AG04450 (cell line): Measurements from ENCODE around the gene HS6ST2. TPM values are rescaled to one million over a fixed set of nuclear protein-coding genes. Genes with fewer than 3 reads are reported as not detected.
"Not testable (repeated sequence)": the region's sequence is repeated elsewhere in the genome, so short reads cannot be mapped to it uniquely, and the experiment has no call there.

ENCODE experiments used
- CTCF ChIA-PET: fragments of 300-600, 350-600 bp; formaldehyde crosslinking; extraction: SDS; loops from one replicate; lab custom pipeline; 2022; ENCODE audit warnings: antibody characterized with exemption, inconsistent platforms; lab: Charles Lee
- POLR2A ChIA-PET: fragments of 350-600 bp; formaldehyde crosslinking; extraction: SDS; loops from one replicate; lab custom pipeline; 2021; ENCODE audit warnings: antibody characterized with exemption, inconsistent platforms; lab: Yijun Ruan, JAX
- DNase-seq: peaks from one replicate; pipeline ENCODE4 v3.0.0-alpha.2; 2011; ENCODE audit warnings: low read depth, low spot score
- H3K27ac ChIP-seq: one replicate; pipeline ENCODE4 v1.5.1; 2012; ENCODE audit warnings: low read depth, low read length, control low read depth
- H3K27me3 ChIP-seq: one replicate; pipeline ENCODE4 v1.6.0; 2012; ENCODE audit warnings: low read length; ENCODE audit not compliant: control insufficient read depth, insufficient read depth
- H3K4me3 ChIP-seq: 2 replicates; pipeline ENCODE4 v1.5.1; 2011; ENCODE audit warnings: mild to moderate bottlenecking, low read depth, low read length, control low read depth
- H3K9me3 ChIP-seq: 2 replicates; pipeline ENCODE4 v1.5.1; 2012; ENCODE audit warnings: low read length; ENCODE audit not compliant: control insufficient read depth, insufficient read depth
- polyA plus RNA-seq: library from polyadenylated mRNA; depleted of rRNA; stranded (reverse); fragments of >200 nt; gene quantifications from 2 replicates; pipeline ENCODE4 v1.2.3, GENCODE V29; 2011
- TF ChIP-seq, protein P1 (sequence below): IDR thresholded peaks from 2 replicates; pipeline ENCODE4 v1.5.1; 2011; ENCODE audit warnings: low read depth, low read length, control low read depth, inconsistent platforms

Gene HS6ST2
- polyA plus RNA-seq, 1 experiment, result not detected

DNA sequence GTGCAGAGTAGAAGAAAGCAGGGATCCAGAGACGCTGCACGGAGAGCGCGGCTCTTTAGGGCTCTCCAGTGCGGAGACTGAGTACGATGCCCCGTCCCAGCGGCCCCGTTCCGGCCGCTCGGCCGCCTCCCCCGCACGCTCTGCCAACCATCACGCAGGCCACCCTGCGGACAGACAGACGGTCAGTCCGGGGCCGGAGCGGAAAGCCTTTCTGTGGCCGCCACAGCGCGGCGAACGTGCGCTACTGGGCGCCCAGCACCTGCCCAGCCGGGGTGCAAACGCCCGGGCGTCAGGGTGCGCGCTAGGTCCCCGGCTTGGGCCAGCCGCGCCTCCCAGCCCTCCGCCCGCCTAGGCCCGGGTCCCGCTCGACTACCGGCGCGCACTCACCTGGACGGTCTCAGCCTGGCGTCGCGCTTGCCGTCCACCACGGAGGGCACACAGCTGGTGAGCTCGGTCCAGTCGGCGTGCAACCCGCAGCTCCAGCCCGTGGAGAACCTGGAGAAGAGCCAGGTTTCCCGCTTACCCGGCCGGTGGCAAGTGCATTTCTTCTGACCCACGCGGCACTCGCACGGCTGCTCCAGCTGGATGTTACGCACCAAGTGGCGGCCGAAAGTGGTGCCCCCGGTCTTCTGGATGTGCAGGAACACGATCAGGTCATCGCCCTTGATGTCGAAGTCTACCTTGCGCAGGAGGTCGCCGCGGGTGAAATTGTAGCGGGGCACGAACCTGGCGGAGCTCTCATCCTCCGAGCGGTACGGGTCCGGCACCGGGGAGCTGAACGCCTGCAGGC is 1.8 kb downstream of the HS6ST2 start:
- TF ChIP-seq, protein P1, sequence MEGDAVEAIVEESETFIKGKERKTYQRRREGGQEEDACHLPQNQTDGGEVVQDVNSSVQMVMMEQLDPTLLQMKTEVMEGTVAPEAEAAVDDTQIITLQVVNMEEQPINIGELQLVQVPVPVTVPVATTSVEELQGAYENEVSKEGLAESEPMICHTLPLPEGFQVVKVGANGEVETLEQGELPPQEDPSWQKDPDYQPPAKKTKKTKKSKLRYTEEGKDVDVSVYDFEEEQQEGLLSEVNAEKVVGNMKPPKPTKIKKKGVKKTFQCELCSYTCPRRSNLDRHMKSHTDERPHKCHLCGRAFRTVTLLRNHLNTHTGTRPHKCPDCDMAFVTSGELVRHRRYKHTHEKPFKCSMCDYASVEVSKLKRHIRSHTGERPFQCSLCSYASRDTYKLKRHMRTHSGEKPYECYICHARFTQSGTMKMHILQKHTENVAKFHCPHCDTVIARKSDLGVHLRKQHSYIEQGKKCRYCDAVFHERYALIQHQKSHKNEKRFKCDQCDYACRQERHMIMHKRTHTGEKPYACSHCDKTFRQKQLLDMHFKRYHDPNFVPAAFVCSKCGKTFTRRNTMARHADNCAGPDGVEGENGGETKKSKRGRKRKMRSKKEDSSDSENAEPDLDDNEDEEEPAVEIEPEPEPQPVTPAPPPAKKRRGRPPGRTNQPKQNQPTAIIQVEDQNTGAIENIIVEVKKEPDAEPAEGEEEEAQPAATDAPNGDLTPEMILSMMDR, result no peak
- Histone ChIP-seq H3K9me3 (no peaks in the 10 kb centered on the region), H3K27ac (no peak overlapping the region), H3K27me3 (peaks cover 5% of the 10 kb centered on the region), H3K4me3 (no peak overlapping the region)
- CTCF ChIA-PET, result no interaction called here
- POLR2A ChIA-PET, result no interaction called here
- no peak for DNase-seq

DNA sequence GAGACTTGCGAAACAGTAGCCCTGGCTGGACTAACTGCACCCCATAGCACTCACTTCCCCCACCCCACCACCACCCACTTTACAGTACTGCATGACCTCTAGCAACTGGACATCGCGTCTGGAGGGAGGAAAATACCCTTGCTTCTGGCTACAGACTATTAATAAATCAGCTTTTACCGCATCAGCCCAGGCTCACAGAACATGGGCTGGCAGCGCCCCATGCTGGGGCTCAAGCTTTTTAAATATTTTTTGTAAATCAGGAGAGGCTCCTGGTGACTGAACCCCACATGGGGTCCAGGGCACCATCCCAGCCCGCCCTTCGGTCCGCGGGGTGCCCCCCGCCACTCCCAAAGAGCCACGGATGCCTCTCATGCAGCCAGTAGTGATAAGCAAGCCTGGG is 2.7 kb downstream of the HS6ST2 start:
- Histone ChIP-seq H3K27ac (no peak overlapping the region), H3K9me3 (no peaks in the 10 kb centered on the region), H3K4me3 (no peak overlapping the region), H3K27me3 (peaks cover 5% of the 10 kb centered on the region)
- ChIA-PET POLR2A (interaction anchor here (0.7 kb wide), 1 partner anchor 1275 kb away, joined by 7 read pairs; no protein-coding TSS in a partner anchor), CTCF (no interaction called here)
- no peak for DNase-seq
- TF ChIP-seq, protein P1, result no peak

DNA sequence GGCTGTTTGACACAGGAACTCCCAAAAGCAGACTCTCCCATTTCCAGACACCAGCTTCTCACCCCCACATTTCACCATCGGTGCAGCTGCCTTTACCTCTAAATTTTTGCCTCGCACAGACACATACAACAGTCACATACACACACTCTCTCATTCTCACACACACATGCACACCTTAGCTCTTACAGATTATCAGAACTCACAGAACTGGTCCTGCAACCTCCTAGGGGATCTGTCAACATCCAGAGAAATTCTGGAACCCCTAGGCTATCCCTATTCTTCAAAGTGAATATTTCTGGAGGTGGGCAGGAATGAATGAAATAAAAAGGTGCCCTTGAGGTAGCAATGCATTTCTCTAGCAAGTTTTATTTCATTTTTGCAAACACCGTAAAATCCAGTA is 4.1 kb downstream of the HS6ST2 start:
- POLR2A ChIA-PET, result no interaction called here

DNA sequence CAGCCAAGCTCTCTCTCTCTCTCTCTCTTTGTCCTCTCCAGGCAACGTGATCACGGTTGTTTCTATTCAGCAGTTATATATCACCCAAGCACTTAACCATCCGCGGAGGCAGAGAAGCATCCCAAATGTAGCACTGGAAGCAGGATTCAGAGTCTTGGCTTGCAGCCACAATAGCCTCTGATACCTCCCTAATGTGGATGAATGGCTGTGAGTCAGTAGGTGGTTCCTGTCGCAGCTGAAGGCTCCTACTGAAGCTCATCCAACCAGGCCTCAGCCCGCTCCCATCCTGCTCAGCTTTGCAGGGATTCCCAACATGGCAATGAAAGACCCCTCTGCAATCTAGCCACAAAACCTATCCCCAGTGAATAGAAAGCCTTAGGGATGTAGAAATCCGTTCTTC is 5.1 kb downstream of the HS6ST2 start:
- ChIA-PET POLR2A (no interaction called here), CTCF (no interaction called here)

More for the DNA sequence above, 4.1 kb downstream of the HS6ST2 start:
- CTCF ChIA-PET, result no interaction called here
- no peak for DNase-seq
- H3K9me3 ChIP-seq, result no peaks in the 10 kb centered on the region
- peaks cover 5% of the 10 kb centered on the region for H3K27me3 ChIP-seq
- H3K27ac ChIP-seq, result no peak overlapping the region
- TF ChIP-seq, protein P1, result no peak
- no peak overlapping the region for H3K4me3 ChIP-seq

DNA sequence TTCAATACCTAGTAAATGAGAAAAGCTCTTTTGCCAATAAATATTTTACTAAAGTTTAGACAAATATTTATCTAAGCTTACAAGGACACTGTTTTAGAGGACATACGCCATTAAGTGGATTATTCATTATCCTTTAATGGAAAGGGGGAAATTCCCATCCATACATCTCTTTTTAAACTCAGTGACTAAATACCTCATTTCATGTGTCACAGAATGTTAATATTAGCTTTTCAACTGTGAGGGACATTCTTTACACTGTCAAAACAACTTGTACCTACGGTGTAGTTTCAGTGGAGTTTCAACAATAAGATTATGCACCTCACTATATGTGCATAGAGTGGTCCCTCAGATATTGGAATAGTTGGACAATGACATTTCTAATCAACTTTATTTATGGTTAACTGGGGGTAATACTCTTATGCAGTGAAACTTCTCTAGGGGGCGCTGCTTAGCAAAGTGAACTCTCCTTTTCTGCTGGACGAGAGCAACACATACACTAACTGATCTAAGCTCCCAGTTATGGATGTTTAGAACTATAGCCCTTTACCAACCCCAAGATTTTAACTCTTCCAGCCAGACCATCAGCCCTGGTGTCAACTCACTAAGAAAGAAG is 9.7 kb downstream of the HS6ST2 start:
- CTCF ChIA-PET, result no interaction called here
- no peak overlapping the region for H3K4me3 ChIP-seq
- H3K27me3 ChIP-seq, result no peaks in the 10 kb centered on the region
- no peak overlapping the region for H3K27ac ChIP-seq
- DNase-seq, result no peak
- H3K9me3 ChIP-seq, result no peaks in the 10 kb centered on the region
- TF ChIP-seq, protein P1, result no peak
- POLR2A ChIA-PET, result no interaction called here

More for the DNA sequence above, 5.1 kb downstream of the HS6ST2 start:
- no peaks in the 10 kb centered on the region for H3K9me3 ChIP-seq
- TF ChIP-seq, protein P1, result no peak
- peaks cover 3% of the 10 kb centered on the region for H3K27me3 ChIP-seq
- DNase-seq, result no peak
- H3K4me3 ChIP-seq, result no peak overlapping the region
- no peak overlapping the region for H3K27ac ChIP-seq

DNA sequence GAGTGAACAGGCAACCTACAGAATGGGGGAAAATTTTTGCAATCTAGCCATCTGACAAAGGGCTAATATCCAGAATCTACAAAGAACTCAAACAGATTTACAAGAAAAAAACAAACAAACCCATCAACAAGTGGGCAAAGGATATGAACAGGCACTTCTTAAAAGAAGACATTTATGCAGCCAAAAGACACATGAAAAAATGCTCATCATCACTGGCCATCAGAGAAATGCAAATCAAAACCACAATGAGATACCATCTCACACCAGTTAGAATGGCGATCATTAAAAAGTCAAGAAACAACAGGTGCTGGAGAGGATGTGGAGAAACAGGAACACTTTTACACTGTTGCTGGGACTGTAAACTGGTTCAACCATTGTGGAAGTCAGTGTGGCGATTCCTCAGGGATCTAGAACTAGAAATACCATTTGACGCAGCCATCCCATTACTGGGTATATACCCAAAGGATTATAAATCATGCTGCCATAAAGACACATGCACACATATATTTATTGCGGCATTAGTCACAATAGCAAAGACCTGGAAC is 13.3 kb downstream of the HS6ST2 start:
- H3K27ac ChIP-seq, POLR2A ChIA-PET, H3K4me3 ChIP-seq, H3K27me3 ChIP-seq, CTCF ChIA-PET, DNase-seq, H3K9me3 ChIP-seq: not testable (repeated sequence)
